ENCODE data around the gene PFKM.

PFKM gene

GRCh38 chr12:48165089-48165981 lies 46.2 kb downstream of the PFKM start:
- H4K20me1 ChIP-seq (ENCODE audit: insufficient read depth, low read length) = no peaks in the 10 kb centered on the region
- H3K9me3 ChIP-seq (replicated peaks; ENCODE audit: insufficient read depth, low read length) = no peaks in the 10 kb centered on the region
- H3K4me3 ChIP-seq (ENCODE audit: low read length) = no peak overlapping the region
- no peaks in the 10 kb centered on the region for H3K27me3 ChIP-seq (replicated peaks; ENCODE audit: insufficient read depth, low read length)
- no peaks in the 10 kb centered on the region for H3F3A ChIP-seq (ENCODE audit: insufficient read depth, low read length)
- no peak overlapping the region for H3K9ac ChIP-seq (ENCODE audit: low read length)
- H3K79me2 ChIP-seq (ENCODE audit: low read length) = no peaks in the 10 kb centered on the region
- no peak overlapping the region for H3K4me2 ChIP-seq (ENCODE audit: low read depth, low read length)
- H3K27ac ChIP-seq (ENCODE audit: low read length) = no peak overlapping the region
- TF ChIP-seq CTCF (IDR thresholded peaks at IDR 0.05; ENCODE audit: low read length) = peak; percentile 89
- TF ChIP-seq EZH2phosphoT487 (IDR thresholded peaks at IDR 0.05; ENCODE audit: low read length) = no peak
- TF ChIP-seq EZH2 (optimal IDR thresholded peaks at IDR 0.05; ENCODE audit: low read depth, low read length) = no peak
- no peaks in the 10 kb centered on the region for H3K9me2 ChIP-seq (replicated peaks; ENCODE audit: insufficient read depth, low read length)
- no peaks in the 10 kb centered on the region for H3K4me1 ChIP-seq (ENCODE audit: low read length)
- H3K36me3 ChIP-seq (replicated peaks; ENCODE audit: insufficient read depth, low read length) = no peaks in the 10 kb centered on the region
- peak; percentile 58 for DNase-seq
- no peak overlapping the region for H2AFZ ChIP-seq (ENCODE audit: low read length)

- H3K4me3 ChIP-seq (ENCODE audit: low read length) = no peak overlapping the region
- no peak overlapping the region for H3K9ac ChIP-seq (ENCODE audit: low read length)
- no peaks in the 10 kb centered on the region for H3K27me3 ChIP-seq (replicated peaks; ENCODE audit: insufficient read depth, low read length)
- no peaks in the 10 kb centered on the region for H3F3A ChIP-seq (ENCODE audit: insufficient read depth, low read length)
- H2AFZ ChIP-seq (ENCODE audit: low read length) = no peak overlapping the region
- DNase-seq = no peak
- H3K9me2 ChIP-seq (replicated peaks; ENCODE audit: insufficient read depth, low read length) = no peaks in the 10 kb centered on the region
- TF ChIP-seq CTCF (IDR thresholded peaks at IDR 0.05; ENCODE audit: low read length) (no peak), EZH2 (optimal IDR thresholded peaks at IDR 0.05; ENCODE audit: low read depth, low read length) (no peak), EZH2phosphoT487 (IDR thresholded peaks at IDR 0.05; ENCODE audit: low read length) (no peak)
- no peaks in the 10 kb centered on the region for H3K4me1 ChIP-seq (ENCODE audit: low read length)
- H3K9me3 ChIP-seq (replicated peaks; ENCODE audit: insufficient read depth, low read length) = no peaks in the 10 kb centered on the region
- H4K20me1 ChIP-seq (ENCODE audit: insufficient read depth, low read length) = no peaks in the 10 kb centered on the region
- H3K79me2 ChIP-seq (ENCODE audit: low read length) = no peaks in the 10 kb centered on the region
- no peaks in the 10 kb centered on the region for H3K36me3 ChIP-seq (replicated peaks; ENCODE audit: insufficient read depth, low read length)
- H3K27ac ChIP-seq (ENCODE audit: low read length) = no peak overlapping the region
- no peak overlapping the region for H3K4me2 ChIP-seq (ENCODE audit: low read depth, low read length)
Observed at GRCh38 chr12:48169011-48169410, 49.8 kb downstream of the PFKM start.

- no peaks in the 10 kb centered on the region for H3K79me2 ChIP-seq (ENCODE audit: low read length)
- H4K20me1 ChIP-seq (ENCODE audit: insufficient read depth, low read length) = no peaks in the 10 kb centered on the region
- no peaks in the 10 kb centered on the region for H3K27me3 ChIP-seq (replicated peaks; ENCODE audit: insufficient read depth, low read length)
- no peak overlapping the region for H3K9ac ChIP-seq (ENCODE audit: low read length)
- no peaks in the 10 kb centered on the region for H3K36me3 ChIP-seq (replicated peaks; ENCODE audit: insufficient read depth, low read length)
- no peaks in the 10 kb centered on the region for H3K9me2 ChIP-seq (replicated peaks; ENCODE audit: insufficient read depth, low read length)
- DNase-seq = no peak
- no peak overlapping the region for H3K4me3 ChIP-seq (ENCODE audit: low read length)
- no peak overlapping the region for H2AFZ ChIP-seq (ENCODE audit: low read length)
- H3F3A ChIP-seq (ENCODE audit: insufficient read depth, low read length) = no peaks in the 10 kb centered on the region
- H3K4me1 ChIP-seq (ENCODE audit: low read length) = 0 out of 2 replicates have a peak, but pooled peaks cover 5% of the 10 kb centered on the region
- no peaks in the 10 kb centered on the region for H3K9me3 ChIP-seq (replicated peaks; ENCODE audit: insufficient read depth, low read length)
- H3K4me2 ChIP-seq (ENCODE audit: low read depth, low read length) = no peak overlapping the region
- H3K27ac ChIP-seq (ENCODE audit: low read length) = no peak overlapping the region
- no peak for TF ChIP-seq EZH2 (optimal IDR thresholded peaks at IDR 0.05; ENCODE audit: low read depth, low read length)
- no peak for TF ChIP-seq EZH2phosphoT487 (IDR thresholded peaks at IDR 0.05; ENCODE audit: low read length)
- no peak for TF ChIP-seq CTCF (IDR thresholded peaks at IDR 0.05; ENCODE audit: low read length)
Observed at GRCh38 chr12:48175613-48176416, 56.7 kb downstream of the PFKM start.
